AG20443 (cell line): ENCODE results near the gene PLD6.
A peak's percentile ranks its signal among the peaks of the same experiment; 100 is the strongest.
"Not testable (repeated sequence)": the region's sequence is repeated elsewhere in the genome, so short reads cannot be mapped to it uniquely, and the experiment has no call there.

Experiments
- DNase-seq: peaks from one replicate; pipeline ENCODE4 v3.0.0; 2012; ENCODE audit warnings: low spot score, mixed read lengths

The PLD6 gene

DNA sequence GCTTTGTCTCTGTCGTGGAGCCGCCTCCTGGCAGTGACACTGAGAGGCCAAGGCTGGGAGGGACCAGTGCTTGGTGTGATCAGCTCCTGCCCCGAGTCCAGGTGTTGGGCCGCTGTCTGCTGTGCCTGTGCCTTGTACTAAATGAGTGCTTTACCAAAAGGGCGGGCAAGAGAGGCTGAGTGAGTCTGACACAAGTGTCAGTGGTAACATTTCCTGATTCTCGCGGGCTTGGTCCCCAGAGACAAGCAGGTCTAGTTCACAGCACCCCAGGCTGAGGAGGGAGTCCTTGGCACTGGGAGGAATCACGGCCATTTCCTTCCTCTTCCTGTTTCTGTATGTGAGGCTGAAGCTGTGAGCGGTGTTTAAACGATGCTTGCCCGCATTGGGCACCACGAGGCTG is 30.2 kb downstream of the PLD6 start:
- DNase-seq = no peak

DNA sequence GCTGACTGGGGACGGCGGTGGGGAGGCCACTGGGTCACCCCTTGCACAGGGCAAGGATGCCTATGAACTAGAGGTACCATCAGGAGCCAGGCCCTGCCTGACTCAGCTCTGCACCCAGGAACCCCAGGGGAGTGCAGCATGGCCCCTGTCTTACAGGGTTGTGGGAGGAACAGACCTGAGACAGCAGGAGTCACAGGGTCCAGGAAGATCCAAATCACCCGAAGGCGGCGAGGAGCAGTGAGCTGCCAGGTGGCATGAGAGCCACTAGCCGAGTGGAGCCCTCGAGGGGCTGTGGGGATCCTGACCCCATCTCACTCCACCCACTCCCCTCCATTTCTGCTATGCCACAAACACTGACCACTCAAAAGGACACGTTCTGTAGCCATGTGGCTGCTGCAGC is 30.8 kb downstream of the PLD6 start:
- no peak for DNase-seq

- no peak for DNase-seq
Measured at GRCh38 chr17:17173921-17174320, 32.2 kb downstream of the PLD6 start.

DNA sequence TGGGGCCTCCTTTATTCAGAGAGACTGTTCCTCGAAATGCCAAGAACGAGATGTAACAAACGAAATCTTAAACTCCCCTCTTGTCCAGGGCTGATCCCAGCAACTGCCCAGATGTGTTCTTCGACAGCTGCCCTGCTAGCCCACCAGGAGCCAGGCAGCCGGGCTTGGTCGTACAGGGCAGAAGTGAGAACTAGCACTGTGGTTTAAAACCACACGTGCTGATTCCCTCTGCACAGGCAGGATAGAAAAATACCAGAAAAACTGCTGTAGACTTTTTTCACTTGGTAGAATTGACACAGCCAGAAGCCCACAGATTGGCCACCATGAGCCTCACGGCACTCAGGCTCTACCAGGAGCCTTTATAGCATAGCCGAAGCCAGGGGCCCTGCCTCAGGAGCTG is 33.1 kb downstream of the PLD6 start:
- no peak for DNase-seq

DNA sequence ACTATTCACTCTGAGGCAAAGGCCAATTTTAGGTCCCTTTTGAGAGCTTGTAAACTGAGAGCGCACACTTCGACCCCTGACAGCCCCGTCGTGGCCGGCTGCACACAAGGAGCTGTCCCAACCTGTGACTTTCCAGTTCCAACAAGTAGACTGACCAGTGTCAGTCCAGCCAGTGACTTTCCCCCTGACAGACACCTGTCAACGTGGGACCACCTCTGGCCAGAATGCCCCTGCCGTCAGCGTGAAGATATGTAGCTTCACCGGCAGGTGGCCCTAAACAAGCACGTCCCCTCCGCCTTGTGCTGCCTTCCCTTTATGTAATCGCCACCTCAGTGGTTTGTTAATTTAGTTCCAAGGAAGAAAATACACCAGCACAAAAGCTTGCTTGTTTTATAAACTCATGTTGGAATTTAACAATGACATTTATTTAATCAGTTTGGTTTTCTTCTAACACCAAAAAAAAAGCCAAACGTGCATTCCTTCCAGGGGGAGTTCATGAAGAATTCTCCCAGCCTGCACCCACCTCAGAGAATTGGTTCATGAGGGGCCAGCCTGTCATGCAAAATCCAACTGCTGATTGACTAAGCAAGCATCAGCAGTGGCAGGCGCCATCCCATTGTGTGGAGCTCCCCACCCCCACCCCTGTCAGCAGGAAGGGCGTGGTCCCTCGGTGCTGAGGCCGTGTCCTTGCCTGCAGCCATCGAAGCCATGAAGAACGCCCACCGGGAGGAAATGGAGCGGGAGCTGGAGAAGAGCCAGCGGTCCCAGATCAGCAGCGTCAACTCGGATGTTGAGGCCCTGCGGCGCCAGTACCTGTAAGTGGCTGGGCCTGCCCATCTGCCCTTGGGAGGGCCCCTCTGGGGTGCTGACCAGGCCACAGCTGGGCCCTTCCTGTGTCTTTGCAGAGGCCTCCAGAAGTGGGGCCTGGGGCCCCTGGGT is 33.9 kb downstream of the PLD6 start:
- DNase-seq = no peak

- DNase-seq = no peak
Measured at GRCh38 chr17:17171186-17171585, 34.9 kb downstream of the PLD6 start.

GRCh38 chr17:17170346-17170985 is 35.7 kb downstream of the PLD6 start:
- DNase-seq = peak; percentile 60

- no peak for DNase-seq
Measured at GRCh38 chr17:17169396-17169795, 36.7 kb downstream of the PLD6 start.

DNA sequence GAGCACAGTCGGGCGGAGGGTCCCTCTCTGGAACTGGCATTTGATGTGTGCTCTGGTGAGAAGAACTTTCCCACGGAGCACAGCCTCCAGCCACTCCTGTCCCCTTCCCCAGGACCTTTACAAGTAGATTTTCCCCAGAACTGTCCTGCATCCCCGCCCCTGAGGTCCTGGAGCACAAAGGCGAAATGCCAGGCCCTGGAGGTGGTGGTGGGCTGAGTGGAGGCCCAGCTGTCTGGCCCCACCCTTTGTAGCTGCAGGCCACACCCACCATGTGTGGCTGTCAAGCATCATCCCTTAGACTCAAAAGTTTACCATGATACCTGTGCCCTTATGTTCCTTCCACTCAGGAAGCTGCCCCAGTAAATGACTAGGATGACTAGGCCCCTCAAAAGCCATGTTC is 37.7 kb downstream of the PLD6 start:
- DNase-seq = no peak

- no peak for DNase-seq
Measured at GRCh38 chr17:17167986-17168385, 38.1 kb downstream of the PLD6 start.

DNA sequence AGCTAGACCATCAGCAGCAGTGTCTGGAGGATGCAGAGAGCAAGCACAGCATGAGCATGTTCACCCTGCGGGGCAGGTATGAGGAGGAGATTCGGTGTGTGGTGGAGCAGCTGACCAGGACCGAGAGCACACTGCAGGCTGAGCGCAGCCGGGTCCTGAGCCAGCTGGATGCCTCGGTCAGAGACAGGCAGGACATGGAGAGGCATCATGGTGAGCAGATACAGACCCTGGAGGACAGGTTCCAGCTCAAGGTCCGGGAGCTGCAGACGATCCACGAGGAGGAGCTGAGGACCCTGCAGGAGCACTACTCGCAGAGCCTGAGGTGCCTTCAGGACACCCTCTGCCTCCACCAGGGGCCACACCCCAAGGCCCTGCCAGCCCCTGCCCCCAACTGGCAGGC is 38.8 kb downstream of the PLD6 start:
- no peak for DNase-seq

GRCh38 chr17:17166446-17166845 is 39.7 kb downstream of the PLD6 start:
- no peak for DNase-seq

GRCh38 chr17:17165666-17166308 is 40.3 kb downstream of the PLD6 start:
- DNase-seq = no peak

GRCh38 chr17:17164676-17165075 is 41.5 kb downstream of the PLD6 start:
- no peak for DNase-seq

- DNase-seq = no peak
Measured at GRCh38 chr17:17164156-17164555, 42.0 kb downstream of the PLD6 start.

DNA sequence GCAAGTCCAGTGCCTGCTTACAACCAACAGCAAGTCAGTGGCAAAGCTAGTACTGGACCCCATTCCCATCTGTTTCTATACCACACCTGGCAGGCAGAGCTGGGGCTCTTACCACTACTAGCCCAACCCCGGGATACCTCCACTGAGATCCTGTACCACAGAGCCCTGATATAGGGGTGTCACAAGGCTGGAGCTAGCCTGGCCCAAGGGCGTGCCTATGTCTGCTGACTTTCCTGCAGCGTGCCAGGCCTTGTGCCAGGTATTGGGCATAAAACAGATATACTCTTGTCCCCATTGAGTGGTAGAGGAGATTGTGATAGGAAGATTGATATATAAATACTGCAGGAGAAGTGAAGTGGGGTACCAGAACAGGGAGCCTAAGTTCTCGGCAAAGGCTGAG is 44.4 kb downstream of the PLD6 start:
- DNase-seq = no peak

- no peak for DNase-seq
Measured at GRCh38 chr17:17161121-17161520, 45.0 kb downstream of the PLD6 start.

- DNase-seq = no peak
Measured at GRCh38 chr17:17159571-17159970, 46.6 kb downstream of the PLD6 start.

DNA sequence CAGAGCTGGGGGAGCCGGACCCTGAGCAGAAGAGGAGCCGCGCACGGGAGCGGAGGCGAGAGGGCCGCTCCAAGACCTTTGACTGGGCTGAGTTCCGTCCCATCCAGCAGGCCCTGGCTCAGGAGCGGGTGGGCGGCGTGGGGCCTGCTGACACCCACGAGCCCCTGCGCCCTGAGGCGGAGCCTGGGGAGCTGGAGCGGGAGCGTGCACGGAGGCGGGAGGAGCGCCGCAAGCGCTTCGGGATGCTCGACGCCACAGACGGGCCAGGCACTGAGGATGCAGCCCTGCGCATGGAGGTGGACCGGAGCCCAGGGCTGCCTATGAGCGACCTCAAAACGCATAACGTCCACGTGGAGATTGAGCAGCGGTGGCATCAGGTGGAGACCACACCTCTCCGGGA is 47.6 kb downstream of the PLD6 start:
- DNase-seq = not testable (repeated sequence)

DNA sequence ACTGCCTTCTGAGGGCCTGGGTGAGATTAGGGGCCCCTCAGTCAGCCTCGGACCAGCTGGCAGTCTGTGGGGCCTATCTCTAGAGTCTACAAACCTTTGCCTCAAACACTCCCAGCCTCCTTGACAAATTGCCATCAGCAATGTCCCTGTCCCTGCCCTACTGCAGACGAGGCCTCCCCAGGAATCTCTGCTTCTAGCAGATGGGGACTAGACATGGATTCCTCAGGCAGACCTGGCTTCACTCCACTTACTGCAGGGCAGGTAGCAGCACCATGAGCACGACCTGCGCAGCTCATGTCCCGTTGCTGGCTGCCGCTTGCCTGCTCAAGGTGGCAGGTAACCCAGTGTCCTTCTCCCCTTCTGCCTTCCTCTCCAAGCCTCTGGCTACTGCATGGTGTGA is 49.1 kb downstream of the PLD6 start:
- DNase-seq = no peak

- peak; percentile 83 for DNase-seq
Measured at GRCh38 chr17:17156511-17156910, 49.6 kb downstream of the PLD6 start.

- peak; percentile 75 for DNase-seq
Measured at GRCh38 chr17:17156107-17156506, 50.0 kb downstream of the PLD6 start.

GRCh38 chr17:17155568-17155967 is 50.6 kb downstream of the PLD6 start:
- no peak for DNase-seq
